Fibroblast of mammary gland (primary cell): Measurements from ENCODE around the gene ADAM29.

Experiments used
- DNase-seq: peaks from one replicate; pipeline ENCODE4 v3.0.0-alpha.2; 2010; ENCODE audit warnings: low read depth
- H3K4me3 ChIP-seq: 2 replicates; pipeline ENCODE4 v1.5.1; 2011; ENCODE audit warnings: low read depth, mild to moderate bottlenecking, low read length, moderate library complexity; ENCODE audit not compliant: control insufficient read depth
- TF ChIP-seq, protein P1 (sequence below): conservative IDR thresholded peaks from 2 replicates; pipeline ENCODE4 v1.5.1; 2011; ENCODE audit warnings: low read depth, low read length, inconsistent platforms; ENCODE audit not compliant: control insufficient read depth, insufficient read depth

Gene ADAM29

DNA sequence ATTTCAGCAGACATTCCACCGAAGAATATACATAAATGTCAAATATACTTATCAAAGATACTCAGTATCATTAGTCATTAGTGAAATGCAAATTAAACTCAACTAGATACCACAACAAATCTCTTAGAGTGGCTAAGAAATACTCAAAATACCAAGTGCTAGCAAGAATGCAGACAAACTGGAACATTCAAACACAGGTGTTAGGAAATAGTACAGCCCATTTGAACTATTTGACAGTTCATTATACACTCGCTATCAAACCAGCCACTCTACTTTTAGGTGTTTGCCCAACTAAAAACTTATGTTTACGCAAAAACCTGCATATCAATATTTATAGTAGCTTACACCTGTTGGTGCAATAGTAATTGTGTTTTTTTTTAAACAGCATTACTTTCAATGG lies 8.8 kb downstream of the ADAM29 start:
- no peak for DNase-seq
- TF ChIP-seq, protein P1, sequence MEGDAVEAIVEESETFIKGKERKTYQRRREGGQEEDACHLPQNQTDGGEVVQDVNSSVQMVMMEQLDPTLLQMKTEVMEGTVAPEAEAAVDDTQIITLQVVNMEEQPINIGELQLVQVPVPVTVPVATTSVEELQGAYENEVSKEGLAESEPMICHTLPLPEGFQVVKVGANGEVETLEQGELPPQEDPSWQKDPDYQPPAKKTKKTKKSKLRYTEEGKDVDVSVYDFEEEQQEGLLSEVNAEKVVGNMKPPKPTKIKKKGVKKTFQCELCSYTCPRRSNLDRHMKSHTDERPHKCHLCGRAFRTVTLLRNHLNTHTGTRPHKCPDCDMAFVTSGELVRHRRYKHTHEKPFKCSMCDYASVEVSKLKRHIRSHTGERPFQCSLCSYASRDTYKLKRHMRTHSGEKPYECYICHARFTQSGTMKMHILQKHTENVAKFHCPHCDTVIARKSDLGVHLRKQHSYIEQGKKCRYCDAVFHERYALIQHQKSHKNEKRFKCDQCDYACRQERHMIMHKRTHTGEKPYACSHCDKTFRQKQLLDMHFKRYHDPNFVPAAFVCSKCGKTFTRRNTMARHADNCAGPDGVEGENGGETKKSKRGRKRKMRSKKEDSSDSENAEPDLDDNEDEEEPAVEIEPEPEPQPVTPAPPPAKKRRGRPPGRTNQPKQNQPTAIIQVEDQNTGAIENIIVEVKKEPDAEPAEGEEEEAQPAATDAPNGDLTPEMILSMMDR: no peak
- no peak overlapping the region for H3K4me3 ChIP-seq

DNA sequence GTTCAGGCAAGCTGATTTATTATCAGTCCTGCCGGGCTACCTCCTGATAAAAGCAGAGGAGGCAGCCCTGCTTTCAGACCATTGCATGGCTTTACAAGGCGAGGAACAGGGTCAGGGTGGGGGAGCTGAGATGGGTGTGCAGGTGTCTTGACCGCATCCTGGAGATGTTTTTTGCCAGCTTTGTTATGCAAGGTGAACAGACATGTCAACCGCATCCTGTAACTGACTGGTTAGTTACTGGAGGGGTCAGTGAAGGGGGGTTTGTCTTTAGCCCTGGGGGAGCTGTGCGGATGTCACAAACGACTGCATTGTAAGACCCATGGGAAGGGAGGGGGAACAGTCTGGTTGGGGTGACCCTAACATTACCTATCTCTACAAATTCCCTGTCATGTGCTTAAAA lies 10.0 kb downstream of the ADAM29 start:
- TF ChIP-seq, protein P1: no peak
- DNase-seq: no peak
- no peak overlapping the region for H3K4me3 ChIP-seq

DNA sequence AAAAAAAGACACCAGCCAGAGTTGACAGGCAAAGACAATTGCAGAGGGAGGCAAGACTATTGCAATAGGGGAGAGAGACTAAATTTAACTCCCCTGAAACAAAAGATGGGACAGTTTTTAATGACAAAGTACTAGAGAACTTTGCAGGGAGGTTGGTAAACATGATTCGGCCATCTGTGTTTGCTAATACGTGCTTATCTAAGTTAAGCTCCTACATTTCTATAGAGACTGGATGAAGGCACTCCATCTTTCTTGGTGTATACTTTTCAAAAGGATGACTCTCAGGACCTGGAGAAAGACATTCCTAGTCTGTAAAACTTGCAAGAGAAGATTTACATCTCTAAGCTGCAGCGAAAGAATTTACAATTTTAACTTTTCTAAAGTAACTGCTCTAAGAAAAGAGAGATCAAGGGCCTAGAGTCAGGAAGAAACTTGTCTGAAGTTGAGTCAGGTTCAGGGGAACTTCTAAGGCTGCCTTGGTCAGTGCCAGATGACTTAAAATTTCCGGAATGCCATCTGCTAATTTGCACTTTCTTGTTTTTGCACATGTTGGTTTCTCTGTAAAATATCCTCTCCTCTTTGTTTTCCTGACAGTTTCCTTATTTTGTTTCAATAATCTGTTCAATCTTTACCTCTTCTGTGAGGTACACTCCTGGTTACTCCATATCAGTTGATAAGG lies 10.6 kb downstream of the ADAM29 start:
- DNase-seq: no peak

DNA sequence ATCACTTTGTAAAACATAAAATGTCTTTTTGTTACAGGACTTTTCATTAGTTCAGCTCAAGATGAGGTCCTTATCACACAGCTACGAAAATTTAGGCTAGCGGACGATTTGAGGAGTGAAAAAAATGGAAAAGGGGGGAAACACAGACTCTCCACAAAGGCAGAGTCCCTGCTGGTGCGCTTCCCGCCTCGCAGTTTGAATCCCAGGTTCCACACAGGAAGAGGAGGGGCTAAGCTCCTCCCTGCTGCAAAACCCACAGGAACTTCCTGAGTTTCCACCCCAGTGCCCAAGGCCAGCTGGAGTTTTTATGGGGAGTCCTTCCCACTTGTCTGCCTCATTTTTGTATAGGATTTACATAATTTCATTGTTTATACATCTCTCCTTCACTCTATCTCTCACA lies 11.2 kb downstream of the ADAM29 start:
- TF ChIP-seq, protein P1: no peak
- no peak for DNase-seq
- H3K4me3 ChIP-seq: no peak overlapping the region

More for the DNA sequence above, 10.6 kb downstream of the ADAM29 start:
- TF ChIP-seq, protein P1: no peak
- H3K4me3 ChIP-seq: no peak overlapping the region

DNA sequence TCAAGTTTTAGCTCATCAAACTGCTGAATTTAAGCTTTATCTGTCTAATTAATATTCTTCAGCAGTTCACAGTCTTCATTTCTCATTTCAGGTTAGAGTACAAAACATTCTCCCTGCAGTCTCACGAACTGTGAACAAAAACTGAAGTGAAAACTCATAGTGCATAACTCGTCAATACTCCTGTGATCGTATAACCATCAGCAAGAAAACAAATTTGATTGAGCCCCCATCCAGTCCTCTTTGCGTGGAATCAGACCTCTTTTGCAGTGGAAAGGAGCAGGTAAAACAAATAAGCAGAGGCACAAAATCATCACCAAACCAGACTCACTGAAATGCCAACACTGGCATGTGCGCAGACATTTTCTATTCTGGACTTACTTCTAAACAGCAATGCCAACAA lies 12.7 kb downstream of the ADAM29 start:
- TF ChIP-seq, protein P1: no peak
- no peak for DNase-seq
- no peak overlapping the region for H3K4me3 ChIP-seq

DNA sequence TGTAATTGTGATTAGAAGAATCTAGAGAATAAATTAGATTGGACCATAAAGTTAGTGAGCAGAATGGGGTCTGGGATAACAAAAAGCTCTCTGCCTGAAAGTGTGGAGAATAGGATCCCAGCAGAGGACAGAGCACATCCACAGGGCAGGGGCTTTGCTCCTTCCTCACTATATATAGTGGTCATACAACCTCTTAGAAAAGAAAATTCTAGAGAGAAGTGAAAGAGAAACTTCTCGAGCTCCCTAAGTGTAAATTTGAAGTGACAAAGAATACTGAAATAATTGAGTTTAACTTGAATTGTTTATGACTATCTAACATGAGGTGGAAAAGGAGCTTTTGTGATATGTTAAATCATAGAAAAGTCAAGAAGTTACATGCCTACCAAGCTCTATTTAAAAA lies 14.9 kb downstream of the ADAM29 start:
- TF ChIP-seq, protein P1: no peak
- H3K4me3 ChIP-seq: no peak overlapping the region
- DNase-seq: no peak

DNA sequence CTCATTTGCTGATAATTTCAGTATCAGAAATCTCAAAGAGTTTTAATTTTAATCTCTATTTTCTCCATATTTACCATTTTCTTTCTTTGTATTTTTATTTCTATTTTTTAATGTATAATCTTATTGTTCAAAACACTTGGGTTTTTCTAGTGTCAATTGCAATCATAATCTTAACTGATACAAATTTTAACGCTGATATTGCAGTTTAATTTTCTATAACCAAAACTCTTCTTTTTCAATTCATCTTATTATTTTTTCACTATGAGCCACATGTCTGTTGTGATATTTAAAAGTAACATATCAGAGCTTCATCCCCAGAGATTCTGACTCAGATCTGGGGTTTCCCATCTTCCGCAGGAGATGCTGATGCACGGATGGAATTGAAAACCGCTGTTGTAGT lies 16.2 kb downstream of the ADAM29 start:
- TF ChIP-seq, protein P1: no peak
- no peak overlapping the region for H3K4me3 ChIP-seq
- DNase-seq: no peak
